Measurements from ENCODE around the gene CDH4.

DNA sequence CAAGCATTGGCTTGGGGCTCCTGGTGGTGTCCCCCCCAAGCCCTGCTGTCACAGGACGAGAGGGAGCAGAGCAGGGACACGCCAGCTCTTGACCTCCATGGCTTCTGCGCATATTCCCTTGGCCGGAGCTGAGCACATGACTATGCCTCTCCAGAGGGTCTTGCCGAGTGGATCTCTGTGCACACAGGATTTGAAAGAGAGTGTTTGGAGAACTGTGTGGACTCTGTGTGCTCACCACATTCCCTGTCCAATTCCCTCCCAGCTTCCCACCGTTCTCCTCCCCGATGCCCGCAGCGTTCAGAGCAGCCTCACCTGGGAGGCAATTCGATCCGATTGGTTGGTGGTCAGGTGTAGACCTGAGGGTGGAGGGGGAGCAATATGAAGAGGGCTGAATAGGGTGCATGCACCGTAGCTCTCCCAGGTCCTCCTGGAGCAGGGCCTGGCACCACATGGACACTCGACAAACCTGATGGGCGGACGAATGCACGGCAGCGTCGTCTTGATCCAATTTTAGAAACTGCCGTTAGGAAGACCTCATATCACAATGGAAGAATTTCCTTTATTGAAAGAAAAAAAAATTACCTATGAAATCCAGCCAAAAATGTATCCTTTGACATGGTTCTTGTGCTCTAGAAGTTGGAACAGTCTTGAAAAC lies 287.8 kb downstream of the CDH4 start:
- TF ChIP-seq, protein P1, sequence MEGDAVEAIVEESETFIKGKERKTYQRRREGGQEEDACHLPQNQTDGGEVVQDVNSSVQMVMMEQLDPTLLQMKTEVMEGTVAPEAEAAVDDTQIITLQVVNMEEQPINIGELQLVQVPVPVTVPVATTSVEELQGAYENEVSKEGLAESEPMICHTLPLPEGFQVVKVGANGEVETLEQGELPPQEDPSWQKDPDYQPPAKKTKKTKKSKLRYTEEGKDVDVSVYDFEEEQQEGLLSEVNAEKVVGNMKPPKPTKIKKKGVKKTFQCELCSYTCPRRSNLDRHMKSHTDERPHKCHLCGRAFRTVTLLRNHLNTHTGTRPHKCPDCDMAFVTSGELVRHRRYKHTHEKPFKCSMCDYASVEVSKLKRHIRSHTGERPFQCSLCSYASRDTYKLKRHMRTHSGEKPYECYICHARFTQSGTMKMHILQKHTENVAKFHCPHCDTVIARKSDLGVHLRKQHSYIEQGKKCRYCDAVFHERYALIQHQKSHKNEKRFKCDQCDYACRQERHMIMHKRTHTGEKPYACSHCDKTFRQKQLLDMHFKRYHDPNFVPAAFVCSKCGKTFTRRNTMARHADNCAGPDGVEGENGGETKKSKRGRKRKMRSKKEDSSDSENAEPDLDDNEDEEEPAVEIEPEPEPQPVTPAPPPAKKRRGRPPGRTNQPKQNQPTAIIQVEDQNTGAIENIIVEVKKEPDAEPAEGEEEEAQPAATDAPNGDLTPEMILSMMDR (optimal IDR thresholded peaks at IDR 0.05 in 1 of 3, IDR thresholded peaks at IDR 0.05 in 1 of 3, conservative IDR thresholded peaks at IDR 0.05 in 1 of 3; ENCODE audit: extremely low read depth in 1 of 3, insufficient read depth in 2 of 3, low read length in 3 of 3): no peak
- TF ChIP-seq EZH2 (IDR thresholded peaks at IDR 0.05; ENCODE audit: low read length): no peak

Data from keratinocyte (primary cell).